HepG2 (cell line): ENCODE data around the gene PIMREG. TPM values are rescaled to one million over a fixed set of nuclear protein-coding genes. Genes with fewer than 3 reads are reported as not detected.

Experiments
- ATF7 ChIP-seq, 2 experiments: fragments of 450-650 bp in 1 of 2; sonication (generic) in 1 of 2; formaldehyde crosslinking in 1 of 2; IDR thresholded peaks; 2 replicates each; pipeline versions ENCODE4 v1.4.0 to v1.6.1; 2016 to 2020; ENCODE audit warnings: antibody characterized with exemption in 1 of 2, mild to moderate bottlenecking in 1 of 2, missing genetic modification reagents in 1 of 2
- CCDC6 ChIP-seq: sonication (generic); formaldehyde crosslinking; IDR thresholded peaks from 2 replicates; pipeline ENCODE4 v1.8.1; 2022; ENCODE audit warnings: mild to moderate bottlenecking, missing genetic modification reagents, moderate library complexity
- IRX3 ChIP-seq: sonication (generic); formaldehyde crosslinking; IDR thresholded peaks from 2 replicates; pipeline ENCODE4 v1.8.1; 2023; ENCODE audit warnings: mild to moderate bottlenecking, low read depth, missing genetic modification reagents, borderline replicate concordance
- JUND ChIP-seq: sonication (generic); formaldehyde crosslinking; IDR thresholded peaks from 2 replicates; pipeline ENCODE4 v1.8.0; 2022; ENCODE audit warnings: mild to moderate bottlenecking, missing genetic modification reagents
- KLF15 ChIP-seq: sonication (generic); formaldehyde crosslinking; IDR thresholded peaks from 2 replicates; pipeline ENCODE4 v1.8.1; 2023; ENCODE audit warnings: borderline replicate concordance, mild to moderate bottlenecking, inconsistent platforms, missing genetic modification reagents, mixed read lengths
- NONO ChIP-seq, 2 experiments: fragments of 450-650 bp in 1 of 2; sonication (generic) in 1 of 2; formaldehyde crosslinking in 1 of 2; IDR thresholded peaks in 1 of 2; conservative IDR thresholded peaks in 1 of 2; 2 replicates each; pipeline versions ENCODE4 v1.6.1 to v1.8.0; 2017 to 2022; ENCODE audit warnings: mild to moderate bottlenecking in 1 of 2, missing genetic modification reagents in 1 of 2, moderate library complexity in 1 of 2
- TMF1 ChIP-seq: sonication (generic); formaldehyde crosslinking; IDR thresholded peaks from 2 replicates; pipeline ENCODE4 v1.8.1; 2022; ENCODE audit warnings: low read depth, missing genetic modification reagents
- ZNF484 ChIP-seq: sonication (generic); formaldehyde crosslinking; IDR thresholded peaks from 2 replicates; pipeline ENCODE4 v1.5.1; 2020; ENCODE audit warnings: mild to moderate bottlenecking, low read depth, missing genetic modification reagents, borderline replicate concordance
- ZNF670 ChIP-seq: sonication (generic); formaldehyde crosslinking; IDR thresholded peaks from 2 replicates; pipeline ENCODE4 v1.8.0; 2022; ENCODE audit warnings: mild to moderate bottlenecking, missing genetic modification reagents, borderline replicate concordance
- ZNF746 ChIP-seq: sonication (generic); formaldehyde crosslinking; IDR thresholded peaks from 2 replicates; pipeline ENCODE4 v1.8.0; 2022; ENCODE audit warnings: mild to moderate bottlenecking, missing genetic modification reagents
- ZSCAN22 ChIP-seq: sonication (generic); formaldehyde crosslinking; IDR thresholded peaks from 2 replicates; pipeline ENCODE4 v1.4.0; 2020; ENCODE audit warnings: mild to moderate bottlenecking, missing genetic modification reagents
- polyA plus RNA-seq, 8 experiments: library from polyadenylated mRNA; depleted of rRNA in 3 of 8; stranded (reverse) in 7 of 8; unstranded in 1 of 8; fragments of >200 nt; fragmentation: Illumina TruSeq in 4 of 8; extraction: Trizol in 4 of 8; gene quantifications; 2 replicates each; pipeline versions ENCODE4 v1.2.1 to v1.2.3, GENCODE V29; 2011 to 2016; ENCODE audit warnings: low read depth in 4 of 8, missing spikeins in 1 of 8, mixed read lengths in 1 of 8; ENCODE audit not compliant: insufficient read depth in 1 of 8
- total RNA-seq, 5 experiments: library from RNA; depleted of rRNA; stranded (reverse); fragments of >200 nt; fragmentation: Illumina TruSeq; extraction: Trizol; gene quantifications; 2 replicates each; pipeline ENCODE4 v1.2.3, GENCODE V29; 2016; ENCODE audit warnings: low read depth in 1 of 5
- TF ChIP-seq, protein P1 (sequence below): sonication (generic); formaldehyde crosslinking; IDR thresholded peaks from 2 replicates; pipeline ENCODE4 v1.5.0; 2020; ENCODE audit warnings: missing genetic modification reagents
- TF ChIP-seq, protein P2 (sequence below): sonication (generic); formaldehyde crosslinking; IDR thresholded peaks from 2 replicates; pipeline ENCODE4 v1.5.0; 2020; ENCODE audit warnings: mild to moderate bottlenecking, missing genetic modification reagents, borderline replicate concordance
- TF ChIP-seq, protein P3 (sequence below): IDR thresholded peaks from 2 replicates; pipeline ENCODE4 v1.6.1; 2016
- TF ChIP-seq, protein P4 (sequence below): IDR thresholded peaks from 2 replicates; pipeline ENCODE4 v1.6.1; 2016; ENCODE audit warnings: low read depth, control low read depth
- TF ChIP-seq, protein P5 (sequence below): sonication (generic); formaldehyde crosslinking; IDR thresholded peaks from 2 replicates; pipeline ENCODE4 v1.4.0; 2020; ENCODE audit warnings: low read depth, missing genetic modification reagents

Gene PIMREG
- total and polyA plus RNA-seq, 2 of the 13 experiments (the other 11 are each of a cell fraction or from before 2014, with no cell fraction given), result 15.6 to 30.3 TPM

DNA sequence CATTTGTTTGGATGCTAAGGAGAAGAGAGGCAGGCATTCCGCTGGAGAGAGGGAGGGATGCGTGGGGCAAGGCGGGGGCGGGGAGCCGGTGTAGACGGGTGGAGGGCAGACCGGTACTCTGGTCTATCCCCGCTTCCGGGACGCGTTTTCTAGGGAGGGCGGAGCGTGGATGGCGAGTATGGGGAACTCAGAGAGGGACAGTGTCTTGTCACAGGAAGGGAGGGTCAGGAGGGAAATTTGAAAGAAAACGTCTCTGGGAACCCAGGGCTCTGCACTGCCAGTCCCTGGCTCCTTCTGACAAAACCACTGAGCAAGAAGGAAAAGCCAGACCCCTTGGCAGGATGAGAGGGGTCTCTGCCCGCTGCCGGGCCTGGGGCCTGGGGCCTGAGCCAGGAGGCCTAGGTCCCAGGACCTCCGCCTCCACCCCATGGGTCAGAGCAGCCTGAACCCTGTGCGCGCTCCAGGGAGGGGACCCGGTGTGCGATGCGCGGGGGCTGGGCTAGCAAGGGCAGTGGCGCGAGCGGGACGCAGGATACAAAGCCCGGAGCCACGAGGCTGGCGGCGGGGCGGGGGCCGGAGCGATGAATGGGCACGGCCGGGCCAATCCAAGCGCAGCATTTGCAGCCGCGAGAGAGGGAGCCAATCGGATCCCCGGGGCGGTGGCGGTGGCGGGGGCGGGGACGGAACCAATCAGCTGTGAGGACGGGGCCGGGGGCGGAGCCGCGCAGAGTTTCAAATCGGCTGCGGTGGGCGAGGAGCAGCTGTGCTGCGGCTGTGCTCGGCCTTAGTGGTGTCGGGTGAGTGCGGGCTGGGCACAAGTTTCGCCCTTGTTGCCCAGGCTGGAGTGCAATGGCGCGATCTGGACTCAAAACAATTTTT, at the start of gene PIMREG (continued):
- TF ChIP-seq ZNF670 (CRISPR knock-in tag) (no peak), ZNF484 (CRISPR knock-in tag) (peak; percentile 29; the same call in 1 of the 2 replicates), IRX3 (peak; percentile 77), NONO (IDR thresholded peaks at IDR 0.05) (no peak), NONO (CRISPR knock-in tag; conservative IDR thresholded peaks at IDR 0.05) (peak; percentile 78), CCDC6 (CRISPR knock-in tag) (peak; percentile 90), JUND (CRISPR knock-in tag) (no peak), ATF7 (IDR thresholded peaks at IDR 0.05) (no peak), ATF7 (CRISPR knock-in tag; IDR thresholded peaks at IDR 0.05) (no peak), ZSCAN22 (CRISPR knock-in tag) (no peak), TMF1 (CRISPR knock-in tag) (0 out of 2 replicates have a peak, but pooled peaks have one; percentile 75), KLF15 (CRISPR knock-in tag) (no peak), ZNF746 (CRISPR knock-in tag) (no peak; the same call in 1 of the 2 replicates)
- TF ChIP-seq, protein P1, sequence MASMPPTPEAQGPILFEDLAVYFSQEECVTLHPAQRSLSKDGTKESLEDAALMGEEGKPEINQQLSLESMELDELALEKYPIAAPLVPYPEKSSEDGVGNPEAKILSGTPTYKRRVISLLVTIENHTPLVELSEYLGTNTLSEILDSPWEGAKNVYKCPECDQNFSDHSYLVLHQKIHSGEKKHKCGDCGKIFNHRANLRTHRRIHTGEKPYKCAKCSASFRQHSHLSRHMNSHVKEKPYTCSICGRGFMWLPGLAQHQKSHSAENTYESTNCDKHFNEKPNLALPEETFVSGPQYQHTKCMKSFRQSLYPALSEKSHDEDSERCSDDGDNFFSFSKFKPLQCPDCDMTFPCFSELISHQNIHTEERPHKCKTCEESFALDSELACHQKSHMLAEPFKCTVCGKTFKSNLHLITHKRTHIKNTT (CRISPR knock-in tag), result no peak
- TF ChIP-seq, protein P2, sequence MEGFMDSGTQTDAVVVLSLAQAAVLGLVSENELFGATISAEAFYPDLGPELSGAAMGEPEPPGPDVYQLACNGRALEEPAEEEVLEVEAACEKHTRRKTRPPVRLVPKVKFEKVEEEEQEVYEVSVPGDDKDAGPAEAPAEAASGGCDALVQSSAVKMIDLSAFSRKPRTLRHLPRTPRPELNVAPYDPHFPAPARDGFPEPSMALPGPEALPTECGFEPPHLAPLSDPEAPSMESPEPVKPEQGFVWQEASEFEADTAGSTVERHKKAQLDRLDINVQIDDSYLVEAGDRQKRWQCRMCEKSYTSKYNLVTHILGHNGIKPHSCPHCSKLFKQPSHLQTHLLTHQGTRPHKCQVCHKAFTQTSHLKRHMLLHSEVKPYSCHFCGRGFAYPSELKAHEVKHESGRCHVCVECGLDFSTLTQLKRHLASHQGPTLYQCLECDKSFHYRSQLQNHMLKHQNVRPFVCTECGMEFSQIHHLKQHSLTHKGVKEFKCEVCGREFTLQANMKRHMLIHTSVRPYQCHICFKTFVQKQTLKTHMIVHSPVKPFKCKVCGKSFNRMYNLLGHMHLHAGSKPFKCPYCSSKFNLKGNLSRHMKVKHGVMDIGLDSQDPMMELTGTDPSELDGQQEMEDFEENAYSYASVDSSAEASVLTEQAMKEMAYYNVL (CRISPR knock-in tag), result peak; percentile 7; the same call in 1 of the 2 replicates
- TF ChIP-seq, protein P3, sequence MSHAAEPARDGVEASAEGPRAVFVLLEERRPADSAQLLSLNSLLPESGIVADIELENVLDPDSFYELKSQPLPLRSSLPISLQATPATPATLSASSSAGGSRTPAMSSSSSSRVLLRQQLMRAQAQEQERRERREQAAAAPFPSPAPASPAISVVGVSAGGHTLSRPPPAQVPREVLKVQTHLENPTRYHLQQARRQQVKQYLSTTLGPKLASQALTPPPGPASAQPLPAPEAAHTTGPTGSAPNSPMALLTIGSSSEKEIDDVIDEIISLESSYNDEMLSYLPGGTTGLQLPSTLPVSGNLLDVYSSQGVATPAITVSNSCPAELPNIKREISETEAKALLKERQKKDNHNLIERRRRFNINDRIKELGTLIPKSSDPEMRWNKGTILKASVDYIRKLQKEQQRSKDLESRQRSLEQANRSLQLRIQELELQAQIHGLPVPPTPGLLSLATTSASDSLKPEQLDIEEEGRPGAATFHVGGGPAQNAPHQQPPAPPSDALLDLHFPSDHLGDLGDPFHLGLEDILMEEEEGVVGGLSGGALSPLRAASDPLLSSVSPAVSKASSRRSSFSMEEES (CRISPR knock-in tag), result peak; percentile 71
- TF ChIP-seq, protein P4, sequence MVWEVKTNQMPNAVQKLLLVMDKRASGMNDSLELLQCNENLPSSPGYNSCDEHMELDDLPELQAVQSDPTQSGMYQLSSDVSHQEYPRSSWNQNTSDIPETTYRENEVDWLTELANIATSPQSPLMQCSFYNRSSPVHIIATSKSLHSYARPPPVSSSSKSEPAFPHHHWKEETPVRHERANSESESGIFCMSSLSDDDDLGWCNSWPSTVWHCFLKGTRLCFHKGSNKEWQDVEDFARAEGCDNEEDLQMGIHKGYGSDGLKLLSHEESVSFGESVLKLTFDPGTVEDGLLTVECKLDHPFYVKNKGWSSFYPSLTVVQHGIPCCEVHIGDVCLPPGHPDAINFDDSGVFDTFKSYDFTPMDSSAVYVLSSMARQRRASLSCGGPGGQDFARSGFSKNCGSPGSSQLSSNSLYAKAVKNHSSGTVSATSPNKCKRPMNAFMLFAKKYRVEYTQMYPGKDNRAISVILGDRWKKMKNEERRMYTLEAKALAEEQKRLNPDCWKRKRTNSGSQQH (CRISPR knock-in tag), result no peak; the same call in 1 of the 2 replicates
- TF ChIP-seq, protein P5, sequence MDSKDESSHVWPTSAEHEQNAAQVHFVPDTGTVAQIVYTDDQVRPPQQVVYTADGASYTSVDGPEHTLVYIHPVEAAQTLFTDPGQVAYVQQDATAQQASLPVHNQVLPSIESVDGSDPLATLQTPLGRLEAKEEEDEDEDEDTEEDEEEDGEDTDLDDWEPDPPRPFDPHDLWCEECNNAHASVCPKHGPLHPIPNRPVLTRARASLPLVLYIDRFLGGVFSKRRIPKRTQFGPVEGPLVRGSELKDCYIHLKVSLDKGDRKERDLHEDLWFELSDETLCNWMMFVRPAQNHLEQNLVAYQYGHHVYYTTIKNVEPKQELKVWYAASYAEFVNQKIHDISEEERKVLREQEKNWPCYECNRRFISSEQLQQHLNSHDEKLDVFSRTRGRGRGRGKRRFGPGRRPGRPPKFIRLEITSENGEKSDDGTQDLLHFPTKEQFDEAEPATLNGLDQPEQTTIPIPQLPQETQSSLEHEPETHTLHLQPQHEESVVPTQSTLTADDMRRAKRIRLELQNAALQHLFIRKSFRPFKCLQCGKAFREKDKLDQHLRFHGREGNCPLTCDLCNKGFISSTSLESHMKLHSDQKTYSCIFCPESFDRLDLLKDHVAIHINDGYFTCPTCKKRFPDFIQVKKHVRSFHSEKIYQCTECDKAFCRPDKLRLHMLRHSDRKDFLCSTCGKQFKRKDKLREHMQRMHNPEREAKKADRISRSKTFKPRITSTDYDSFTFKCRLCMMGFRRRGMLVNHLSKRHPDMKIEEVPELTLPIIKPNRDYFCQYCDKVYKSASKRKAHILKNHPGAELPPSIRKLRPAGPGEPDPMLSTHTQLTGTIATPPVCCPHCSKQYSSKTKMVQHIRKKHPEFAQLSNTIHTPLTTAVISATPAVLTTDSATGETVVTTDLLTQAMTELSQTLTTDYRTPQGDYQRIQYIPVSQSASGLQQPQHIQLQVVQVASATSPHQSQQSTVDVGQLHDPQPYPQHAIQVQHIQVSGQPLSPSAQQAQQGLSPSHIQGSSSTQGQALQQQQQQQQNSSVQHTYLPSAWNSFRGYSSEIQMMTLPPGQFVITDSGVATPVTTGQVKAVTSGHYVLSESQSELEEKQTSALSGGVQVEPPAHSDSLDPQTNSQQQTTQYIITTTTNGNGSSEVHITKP (CRISPR knock-in tag), result no peak
